Measurements from ENCODE around the gene NUDT15. TPM values are rescaled to one million over a fixed set of nuclear protein-coding genes. Genes with fewer than 3 reads are reported as not detected.
"Not testable (repeated sequence)": the region's sequence is repeated elsewhere in the genome, so short reads cannot be mapped to it uniquely, and the experiment has no call there.

NUDT15 gene
- total RNA-seq, 1 donor from 2014 or later = 14.0 TPM

DNA sequence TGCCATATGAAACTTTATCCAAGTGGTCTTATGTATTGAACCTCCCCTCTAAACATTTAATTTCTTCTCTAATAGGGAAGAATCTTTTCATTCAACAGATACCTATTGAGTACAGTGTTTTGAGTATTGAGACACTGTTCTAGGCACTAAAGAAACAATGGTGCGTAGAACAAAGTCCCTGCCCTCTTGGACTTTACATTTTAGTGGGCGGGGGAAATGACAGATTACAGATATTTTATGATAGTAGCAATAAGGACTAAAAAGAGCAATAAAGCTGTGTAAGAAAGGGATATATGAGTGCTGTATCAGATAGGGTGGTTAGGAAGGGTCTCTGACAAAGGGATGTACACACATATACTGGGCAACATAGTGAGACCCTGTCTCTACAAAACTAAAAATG is 5.4 kb downstream of the NUDT15 start:
- DNase-seq (ENCODE audit: low spot score) = no peak

- no peak for DNase-seq (ENCODE audit: low spot score)
These were observed 6.4 kb downstream of the NUDT15 start for GRCh38 chr13:48043789-48044503.

DNA sequence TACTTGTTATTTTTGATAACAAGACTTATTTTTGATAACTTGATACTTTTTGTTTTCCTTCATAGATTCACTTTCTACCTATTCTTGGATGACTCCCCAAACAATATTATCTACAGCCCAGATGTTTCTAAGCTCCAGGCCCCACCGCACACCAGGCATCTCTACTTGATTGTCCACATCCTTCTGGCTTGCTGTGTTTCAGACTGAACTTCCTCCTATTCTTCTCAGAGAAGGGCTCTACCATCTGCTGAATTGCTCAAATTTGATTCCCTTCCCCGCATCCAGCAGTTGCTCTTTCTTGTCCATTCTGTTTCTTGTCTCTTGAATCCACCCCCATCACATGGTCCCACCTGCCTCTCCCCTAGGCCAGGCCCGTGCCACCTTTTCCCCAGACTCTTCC is 13.0 kb downstream of the NUDT15 start:
- no peak for DNase-seq (ENCODE audit: low spot score)

GRCh38 chr13:48054601-48055000 is 17.1 kb downstream of the NUDT15 start:
- DNase-seq (ENCODE audit: low spot score) = no peak

GRCh38 chr13:48055712-48056111 is 18.2 kb downstream of the NUDT15 start:
- no peak for DNase-seq (ENCODE audit: low spot score)

GRCh38 chr13:48058536-48058935 is 21.0 kb downstream of the NUDT15 start:
- DNase-seq (ENCODE audit: low spot score) = not testable (repeated sequence)

DNA sequence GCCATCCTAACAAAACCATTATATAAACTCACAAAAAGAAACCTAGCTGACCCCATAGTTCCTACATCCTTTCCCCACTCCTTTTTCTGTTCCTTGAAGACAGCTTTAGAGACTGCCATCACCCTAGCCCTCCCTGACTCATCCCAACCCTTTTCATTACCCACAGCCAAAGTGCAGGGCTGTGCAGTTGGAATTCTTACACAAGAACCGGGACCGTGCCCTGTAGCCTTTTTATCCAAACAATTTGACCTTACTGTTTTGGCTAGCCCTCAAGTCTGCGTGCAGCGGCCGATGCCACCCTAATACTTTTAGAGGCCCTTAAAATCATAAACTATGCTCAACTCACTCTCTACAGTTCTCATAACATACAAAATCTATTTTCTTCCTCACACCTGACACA is 22.4 kb downstream of the NUDT15 start:
- DNase-seq (ENCODE audit: low spot score) = not testable (repeated sequence)

- DNase-seq (ENCODE audit: low spot score) = no peak
These were observed 28.9 kb downstream of the NUDT15 start for GRCh38 chr13:48066310-48066989.

DNA sequence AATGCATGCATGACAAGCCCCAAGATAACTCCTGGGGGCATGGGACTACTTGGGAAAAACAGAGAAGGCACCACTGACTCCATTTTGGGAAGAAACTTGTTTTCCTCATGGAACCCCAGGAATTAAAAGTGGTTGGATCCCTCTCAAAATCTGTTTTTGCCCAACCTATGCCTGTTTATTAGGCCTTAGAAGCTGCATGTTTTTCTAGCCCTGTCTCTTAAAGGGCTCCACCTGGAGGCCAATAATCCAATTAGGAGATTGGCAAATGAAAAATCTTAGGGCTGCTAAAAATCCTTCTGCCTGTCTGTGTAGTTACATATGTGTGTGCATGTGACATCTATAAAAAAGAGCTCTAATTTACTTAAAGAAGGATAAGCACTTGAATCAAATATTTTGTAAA is 30.5 kb downstream of the NUDT15 start:
- no peak for DNase-seq (ENCODE audit: low spot score)

GRCh38 chr13:48068952-48069351 is 31.4 kb downstream of the NUDT15 start:
- no peak for DNase-seq (ENCODE audit: low spot score)

- no peak for DNase-seq (ENCODE audit: low spot score)
These were observed 32.0 kb downstream of the NUDT15 start for GRCh38 chr13:48069573-48069972.

GRCh38 chr13:48070942-48071341 is 33.4 kb downstream of the NUDT15 start:
- no peak for DNase-seq (ENCODE audit: low spot score)

GRCh38 chr13:48072304-48072703 is 34.8 kb downstream of the NUDT15 start:
- no peak for DNase-seq (ENCODE audit: low spot score)

GRCh38 chr13:48072787-48073186 is 35.3 kb downstream of the NUDT15 start:
- no peak for DNase-seq (ENCODE audit: low spot score)

DNA sequence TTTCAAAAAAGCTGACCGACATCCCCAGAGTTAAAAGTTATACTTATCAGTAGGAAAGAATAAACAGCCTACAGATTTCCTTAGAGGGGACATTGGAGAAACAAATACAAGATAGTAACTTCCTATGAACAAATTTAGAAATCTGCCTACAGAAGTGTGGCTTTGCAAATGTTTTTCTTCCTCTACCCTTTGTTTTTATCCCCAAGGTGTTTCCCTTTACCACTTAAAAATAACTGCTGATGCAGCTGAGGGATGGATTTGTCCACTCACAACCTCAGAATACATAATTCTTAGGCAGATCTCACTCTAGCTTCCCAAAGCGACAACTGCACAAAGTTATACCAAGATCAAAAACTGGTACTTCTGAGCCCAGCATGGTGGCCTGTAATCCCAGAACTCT is 36.5 kb downstream of the NUDT15 start:
- DNase-seq (ENCODE audit: low spot score) = no peak

DNA sequence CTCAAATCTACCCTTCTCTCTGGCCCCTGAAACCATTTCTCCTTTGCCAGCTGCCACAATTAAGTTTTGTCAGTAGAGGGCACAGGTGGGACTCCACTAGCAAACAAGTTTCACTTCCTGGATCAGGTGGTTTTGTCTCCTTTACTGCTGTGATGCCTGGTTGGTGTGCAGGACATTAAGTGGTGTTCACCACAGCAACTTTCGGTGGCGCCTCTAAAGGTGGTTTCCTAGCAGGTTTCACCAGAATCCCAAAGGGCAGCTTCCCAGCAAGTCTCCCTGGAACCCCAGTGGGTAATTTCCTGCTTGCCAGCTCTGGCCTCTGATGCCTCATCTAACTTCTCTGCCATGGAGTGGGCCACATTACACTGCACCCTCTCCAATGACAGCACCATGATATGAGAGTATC is 40.7 kb downstream of the NUDT15 start:
- DNase-seq (ENCODE audit: low spot score) = no peak

- no peak for DNase-seq (ENCODE audit: low spot score)
These were observed 44.2 kb downstream of the NUDT15 start for GRCh38 chr13:48081739-48082138.

DNA sequence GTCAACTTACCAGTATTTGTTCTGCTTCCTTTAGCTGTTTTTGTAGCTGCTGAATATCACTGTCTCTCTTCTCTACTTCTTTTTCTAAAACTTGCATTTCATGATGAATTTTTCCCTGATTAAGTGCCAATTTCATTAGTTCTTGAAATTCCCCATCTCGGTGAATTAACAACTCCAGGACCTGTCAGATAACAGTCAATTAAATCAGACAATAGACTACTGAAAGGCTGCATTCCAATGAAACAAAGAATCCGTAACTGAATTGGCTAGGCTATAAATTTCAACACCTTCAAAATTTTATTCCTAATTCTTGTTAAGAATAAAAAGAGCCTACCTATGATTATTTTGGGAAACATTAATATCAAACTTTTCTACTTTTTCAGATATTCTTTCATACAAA is 48.7 kb downstream of the NUDT15 start:
- DNase-seq (ENCODE audit: low spot score) = no peak

GRCh38 chr13:48093588-48093987 is 56.1 kb downstream of the NUDT15 start:
- DNase-seq (ENCODE audit: low spot score) = no peak

- no peak for DNase-seq (ENCODE audit: low spot score)
These were observed 56.9 kb downstream of the NUDT15 start for GRCh38 chr13:48094404-48094780.

DNA sequence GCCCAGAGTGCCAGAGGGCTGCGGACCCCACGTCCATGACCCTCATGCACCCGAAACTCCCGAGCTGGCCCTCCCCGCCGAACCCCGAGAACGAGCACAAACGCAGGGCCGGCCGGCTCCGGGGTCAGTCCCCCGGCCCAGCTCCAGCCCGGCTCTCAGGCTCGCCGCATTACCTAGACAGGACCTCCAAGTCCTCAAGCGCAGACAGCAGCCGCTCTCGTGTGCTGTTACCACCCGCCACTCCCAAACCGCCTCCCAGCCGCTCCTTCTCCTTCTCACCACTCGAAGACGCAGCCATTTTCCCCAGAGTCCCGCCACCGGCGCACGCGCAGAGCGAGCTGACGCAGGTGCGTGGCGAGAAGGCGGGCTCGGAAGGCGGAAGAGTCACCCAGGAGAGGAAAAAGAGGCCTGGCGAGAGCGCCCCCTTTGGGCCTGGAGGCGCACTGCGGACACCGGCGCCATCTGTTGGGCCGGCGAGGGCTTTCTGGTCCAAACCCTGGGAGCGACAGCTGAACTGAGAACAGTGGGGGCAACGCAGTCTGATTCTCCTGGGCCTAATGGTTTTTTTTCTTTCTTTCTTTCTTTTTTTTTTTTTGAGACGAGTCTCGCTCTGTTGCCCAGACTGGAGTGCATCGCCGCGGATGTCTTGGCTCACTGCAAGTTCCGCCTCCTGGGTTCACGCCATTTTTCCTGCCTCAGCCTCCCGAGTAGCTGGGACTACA is 57.4 kb downstream of the NUDT15 start, which contains the start of gene MED4:
TSS of gene MED4 (minus strand) at position 324 of the 722 bp plus-strand sequence. CDS start at position 298, 26 bp downstream.
- DNase-seq (ENCODE audit: low spot score) = peak; percentile 95

GRCh38 chr13:48096670-48097069 is 59.1 kb downstream of the NUDT15 start:
- no peak for DNase-seq (ENCODE audit: low spot score)
